Measurements from ENCODE around the gene TEAD1.

DNA sequence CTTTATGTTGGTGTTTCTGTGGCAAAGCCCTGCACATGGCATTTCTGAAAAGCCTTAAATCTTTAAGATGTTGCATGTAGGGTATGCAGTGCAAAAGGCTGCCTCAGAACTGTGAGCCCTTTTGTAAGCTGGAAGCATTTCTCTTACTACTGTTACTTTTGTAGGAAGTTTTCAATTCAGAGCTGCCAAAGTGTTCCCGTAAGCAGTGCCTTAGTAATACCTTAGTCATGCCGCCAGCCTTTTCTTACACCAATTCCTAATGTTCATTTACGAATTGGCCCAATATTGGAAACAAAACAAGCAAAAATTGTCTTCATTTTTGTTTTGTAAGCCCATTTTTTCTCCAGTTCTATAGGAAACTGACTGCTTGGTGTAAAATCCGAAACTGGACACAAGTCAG, 267.4 kb downstream of the TEAD1 start:
- TF ChIP-seq POLR2AphosphoS5 (IDR thresholded peaks at IDR 0.05) (no peak), POLR2A (IDR thresholded peaks at IDR 0.05) (no peak)
